ENCODE results near the gene TRPM1. TPM values are rescaled to one million over a fixed set of nuclear protein-coding genes. Genes with fewer than 3 reads are reported as not detected.

The TRPM1 gene
- total and polyA plus RNA-seq, 4 donors, result 0.09 TPM; not detected in 3

GRCh38 chr15:31125061-31125460, 23.5 kb upstream of the TRPM1 start:
- Histone ChIP-seq H3K27ac (ENCODE audit: low read depth in 1 of 2, low read length in 1 of 2) (no peak overlapping the region), H3K9me3 (ENCODE audit: control insufficient read depth in 4 of 4, insufficient read depth in 3 of 4, low read length in 3 of 4) (no peaks in the 10 kb centered on the region), H3K4me3 (no peak overlapping the region), H3K27me3 (ENCODE audit: control insufficient read depth in 3 of 3, insufficient read depth in 3 of 3, low read length in 2 of 3) (no peaks in the 10 kb centered on the region), H3K36me3 (ENCODE audit: control insufficient read depth in 4 of 4, insufficient read depth in 4 of 4, low read length in 4 of 4) (no peaks in the 10 kb centered on the region), H3K9ac (ENCODE audit: insufficient read depth in 1 of 2, low read length in 2 of 2) (no peak overlapping the region), H3K4me1 (ENCODE audit: control insufficient read depth in 5 of 5, insufficient read depth in 5 of 5, low read length in 5 of 5) (peaks cover 0 to 3% (median 0%) of the 10 kb centered on the region in 5 donors)
- ATAC-seq (ENCODE audit: insufficient read depth, low FRiP score), result no peak
- WGBS, 2 donors, result 92 to 97% methylated on average over 8 of the region's 8 CpGs
- TF ChIP-seq, protein P1, sequence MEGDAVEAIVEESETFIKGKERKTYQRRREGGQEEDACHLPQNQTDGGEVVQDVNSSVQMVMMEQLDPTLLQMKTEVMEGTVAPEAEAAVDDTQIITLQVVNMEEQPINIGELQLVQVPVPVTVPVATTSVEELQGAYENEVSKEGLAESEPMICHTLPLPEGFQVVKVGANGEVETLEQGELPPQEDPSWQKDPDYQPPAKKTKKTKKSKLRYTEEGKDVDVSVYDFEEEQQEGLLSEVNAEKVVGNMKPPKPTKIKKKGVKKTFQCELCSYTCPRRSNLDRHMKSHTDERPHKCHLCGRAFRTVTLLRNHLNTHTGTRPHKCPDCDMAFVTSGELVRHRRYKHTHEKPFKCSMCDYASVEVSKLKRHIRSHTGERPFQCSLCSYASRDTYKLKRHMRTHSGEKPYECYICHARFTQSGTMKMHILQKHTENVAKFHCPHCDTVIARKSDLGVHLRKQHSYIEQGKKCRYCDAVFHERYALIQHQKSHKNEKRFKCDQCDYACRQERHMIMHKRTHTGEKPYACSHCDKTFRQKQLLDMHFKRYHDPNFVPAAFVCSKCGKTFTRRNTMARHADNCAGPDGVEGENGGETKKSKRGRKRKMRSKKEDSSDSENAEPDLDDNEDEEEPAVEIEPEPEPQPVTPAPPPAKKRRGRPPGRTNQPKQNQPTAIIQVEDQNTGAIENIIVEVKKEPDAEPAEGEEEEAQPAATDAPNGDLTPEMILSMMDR (IDR thresholded peaks at IDR 0.05; ENCODE audit: control extremely low read depth, extremely low read depth), result no peak
- no peak for DNase-seq

DNA sequence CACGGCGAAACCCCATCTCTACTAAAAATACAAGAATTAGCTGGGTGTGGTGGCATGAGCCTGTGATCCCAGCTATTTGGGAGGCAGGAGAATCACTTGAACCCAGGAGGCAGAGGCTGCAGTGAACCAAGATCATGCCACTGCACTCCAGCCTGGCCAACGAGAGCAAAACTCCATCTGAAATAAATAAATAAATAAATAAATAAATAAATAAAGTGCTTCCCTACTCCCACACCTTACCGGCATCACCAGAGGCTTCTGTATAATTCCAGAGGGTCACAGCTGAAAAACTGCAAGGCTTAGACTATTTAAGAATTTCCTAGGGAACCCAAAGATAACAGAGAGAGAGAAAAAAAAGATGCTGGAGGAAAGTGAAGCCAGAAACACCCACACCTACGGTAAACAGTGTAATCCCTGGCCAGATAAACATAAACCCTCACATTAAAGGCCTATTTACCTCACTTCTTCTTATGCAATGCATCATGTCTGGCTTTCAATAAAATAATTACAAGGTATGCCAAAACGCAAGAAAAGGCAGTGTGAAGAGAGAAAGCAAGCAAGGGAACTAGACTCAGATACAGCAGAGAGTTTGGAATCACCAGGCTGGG, 15.0 kb upstream of the TRPM1 start:
- Histone ChIP-seq H3K9ac (ENCODE audit: insufficient read depth in 1 of 2, low read length in 2 of 2) (no peak overlapping the region), H3K4me1 (ENCODE audit: control insufficient read depth in 5 of 5, insufficient read depth in 5 of 5, low read length in 5 of 5) (no peaks in the 10 kb centered on the region), H3K27ac (ENCODE audit: low read depth in 1 of 2, low read length in 1 of 2) (no peak overlapping the region), H3K27me3 (ENCODE audit: control insufficient read depth in 3 of 3, insufficient read depth in 3 of 3, low read length in 2 of 3) (no peaks in the 10 kb centered on the region), H3K4me3 (no peak overlapping the region), H3K36me3 (ENCODE audit: control insufficient read depth in 4 of 4, insufficient read depth in 4 of 4, low read length in 4 of 4) (no peaks in the 10 kb centered on the region), H3K9me3 (ENCODE audit: control insufficient read depth in 4 of 4, insufficient read depth in 3 of 4, low read length in 3 of 4) (peaks cover 0 to 3% (median 0%) of the 10 kb centered on the region in 4 donors)
- TF ChIP-seq, protein P1 (IDR thresholded peaks at IDR 0.05; ENCODE audit: control extremely low read depth, extremely low read depth), result no peak
- WGBS, 2 donors, result 73 to 89% methylated on average over 6 of the region's 6 CpGs
- no peak for ATAC-seq (ENCODE audit: insufficient read depth, low FRiP score)
- no peak for DNase-seq

DNA sequence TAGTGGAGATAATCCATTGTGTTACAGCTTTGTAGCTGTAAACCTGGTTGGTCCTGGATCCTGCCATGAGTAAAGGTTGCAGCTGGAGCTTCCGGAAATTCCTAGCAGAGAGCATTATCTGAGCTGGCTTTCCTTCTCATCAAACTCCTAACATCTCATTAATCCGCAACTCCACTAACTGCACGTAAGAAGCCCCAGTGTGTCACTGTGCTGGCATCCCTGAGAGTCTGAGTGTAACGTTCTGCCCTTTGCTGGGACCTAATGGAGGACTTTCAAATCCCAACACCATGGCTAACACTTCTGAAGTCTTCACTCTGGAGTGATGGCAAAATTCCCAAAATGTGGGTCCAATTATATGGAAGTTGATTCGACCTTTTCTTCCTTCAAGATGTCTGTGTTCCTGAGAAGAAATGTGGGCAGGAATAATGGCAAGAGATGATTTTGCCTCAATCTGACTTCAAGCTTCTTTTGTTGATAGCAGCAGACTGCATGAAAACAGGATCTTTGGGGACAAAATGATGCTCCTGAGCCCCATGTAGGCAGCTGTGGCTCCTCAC, 9.6 kb upstream of the TRPM1 start:
- no peak for DNase-seq
- TF ChIP-seq, protein P1 (IDR thresholded peaks at IDR 0.05; ENCODE audit: control extremely low read depth, extremely low read depth), result no peak
- peaks cover 0 to 3% (median 0%) of the 10 kb centered on the region in 4 donors for H3K9me3 ChIP-seq (ENCODE audit: control insufficient read depth in 4 of 4, insufficient read depth in 3 of 4, low read length in 3 of 4)
- no peaks in the 10 kb centered on the region for H3K36me3 ChIP-seq (ENCODE audit: control insufficient read depth in 4 of 4, insufficient read depth in 4 of 4, low read length in 4 of 4)
- no peak for ATAC-seq (ENCODE audit: insufficient read depth, low FRiP score)
- H3K27me3 ChIP-seq (ENCODE audit: control insufficient read depth in 3 of 3, insufficient read depth in 3 of 3, low read length in 2 of 3), result no peaks in the 10 kb centered on the region
- no peak overlapping the region for H3K27ac ChIP-seq (ENCODE audit: low read depth in 1 of 2, low read length in 1 of 2)
- H3K9ac ChIP-seq (ENCODE audit: insufficient read depth in 1 of 2, low read length in 2 of 2), result no peak overlapping the region
- 78 to 84% methylated on average over 5 of the region's 5 CpGs for WGBS, 2 donors
- H3K4me1 ChIP-seq (ENCODE audit: control insufficient read depth in 5 of 5, insufficient read depth in 5 of 5, low read length in 5 of 5), result no peaks in the 10 kb centered on the region
- H3K4me3 ChIP-seq, result no peak overlapping the region

Measured in lung (tissue), 12 donors.